Retinal pigment epithelial cell (primary cell): ENCODE data around the gene TRIM67.
A peak's percentile ranks its signal among the peaks of the same experiment; 100 is the strongest.

ENCODE experiments used
- DNase-seq: peaks from one replicate; pipeline ENCODE4 v3.0.0-alpha.2; 2010; ENCODE audit warnings: low read depth
- H3K4me3 ChIP-seq: 2 replicates; pipeline ENCODE4 v1.5.1; 2011; ENCODE audit warnings: mild to moderate bottlenecking, low read length, control low read depth, moderate library complexity
- CTCF ChIP-seq: conservative IDR thresholded peaks from 2 replicates; pipeline ENCODE4 v1.5.1; 2011; ENCODE audit warnings: low read depth, low read length, control low read depth, inconsistent platforms

The TRIM67 gene

GRCh38 chr1:231182317-231182716 lies 20.5 kb downstream of the TRIM67 start:
- H3K4me3 ChIP-seq: no peak overlapping the region
- DNase-seq: no peak
- TF ChIP-seq CTCF: no peak

GRCh38 chr1:231183639-231184590 lies 22.1 kb downstream of the TRIM67 start:
- no peak for TF ChIP-seq CTCF
- DNase-seq: peak; percentile 46
- no peak overlapping the region for H3K4me3 ChIP-seq

- no peak for TF ChIP-seq CTCF
- H3K4me3 ChIP-seq: no peak overlapping the region
- DNase-seq: no peak
Observed at GRCh38 chr1:231184891-231185290, 23.0 kb downstream of the TRIM67 start.

- no peak for DNase-seq
- TF ChIP-seq CTCF: no peak
- no peak overlapping the region for H3K4me3 ChIP-seq
Observed at GRCh38 chr1:231185391-231185790, 23.5 kb downstream of the TRIM67 start.

- TF ChIP-seq CTCF: no peak
- DNase-seq: no peak
Observed at GRCh38 chr1:231186356-231187115, 24.7 kb downstream of the TRIM67 start.

GRCh38 chr1:231187571-231187970 lies 25.7 kb downstream of the TRIM67 start:
- TF ChIP-seq CTCF: no peak
- no peak overlapping the region for H3K4me3 ChIP-seq
- no peak for DNase-seq

More at GRCh38 chr1:231186356-231187115, 24.7 kb downstream of the TRIM67 start:
- no peak overlapping the region for H3K4me3 ChIP-seq
